DND-41 (cell line): Measurements from ENCODE around the gene PDE4D.
A peak's percentile ranks its signal among the peaks of the same experiment; 100 is the strongest.

ENCODE experiments used
- ATAC-seq: fragments of 200-7000 bp; cut with Tn5 transposase; 3 replicates; pipeline ENCODE4 v1.9.1; 2021; ENCODE audit warnings: low read depth; ENCODE audit not compliant: insufficient read depth
- DNase-seq: peaks from one replicate; pipeline ENCODE4 v3.0.0-alpha.2; 2020
- H2AFZ ChIP-seq: 2 replicates; pipeline ENCODE4 v1.6.0; 2012; ENCODE audit warnings: low read depth, low read length
- H3K27ac ChIP-seq: 2 replicates; pipeline ENCODE4 v1.5.1; 2012; ENCODE audit warnings: low read length, inconsistent platforms
- H3K27me3 ChIP-seq: fragments of 200-600 bp; sonication (generic); 2 replicates; pipeline ENCODE4 v1.6.0; 2012; ENCODE audit warnings: low read length, mild to moderate bottlenecking, inconsistent platforms; ENCODE audit not compliant: insufficient read depth, poor library complexity
- H3K36me3 ChIP-seq: 2 replicates; pipeline ENCODE4 v1.5.1; 2012; ENCODE audit warnings: low read length, inconsistent platforms; ENCODE audit not compliant: insufficient read depth
- H3K4me1 ChIP-seq: 2 replicates; pipeline ENCODE4 v1.5.1; 2012; ENCODE audit warnings: mild to moderate bottlenecking, low read length; ENCODE audit not compliant: insufficient read depth
- H3K4me2 ChIP-seq: 2 replicates; pipeline ENCODE4 v1.6.0; 2012; ENCODE audit warnings: mild to moderate bottlenecking, moderate library complexity, low read length, inconsistent platforms; ENCODE audit not compliant: insufficient read depth
- H3K4me3 ChIP-seq, 2 experiments: fragments of 200-600 bp in 1 of 2; shearing (Covaris generic) in 1 of 2; 2 replicates each; pipeline ENCODE4 v1.5.1; 2012 to 2016; ENCODE audit warnings: inconsistent platforms in 2 of 2, low read length in 2 of 2, mild to moderate bottlenecking in 2 of 2, low read depth in 1 of 2, moderate library complexity in 1 of 2
- H3K79me2 ChIP-seq: 2 replicates; pipeline ENCODE4 v1.6.0; 2012; ENCODE audit warnings: low read length, inconsistent platforms; ENCODE audit not compliant: insufficient read depth
- H3K9ac ChIP-seq: 2 replicates; pipeline ENCODE4 v1.6.0; 2012; ENCODE audit warnings: low read depth, mild to moderate bottlenecking, inconsistent platforms, low read length, moderate library complexity
- H3K9me3 ChIP-seq: 2 replicates; pipeline ENCODE4 v1.5.1; 2012; ENCODE audit warnings: low read length, moderate library complexity, mild to moderate bottlenecking, inconsistent platforms; ENCODE audit not compliant: insufficient read depth, severe bottlenecking
- H4K20me1 ChIP-seq: 2 replicates; pipeline ENCODE4 v1.6.0; 2012; ENCODE audit warnings: low read length; ENCODE audit not compliant: insufficient read depth
- CTCF ChIP-seq: IDR thresholded peaks from 2 replicates; pipeline ENCODE4 v1.5.1; 2012; ENCODE audit warnings: borderline replicate concordance, low read length, moderate library complexity, mild to moderate bottlenecking; ENCODE audit not compliant: poor library complexity, severe bottlenecking; ENCODE audit errors: extremely low read depth
- EZH2 ChIP-seq: IDR thresholded peaks from 3 replicates; pipeline ENCODE4 v1.6.1; 2012; ENCODE audit warnings: borderline replicate concordance, low read depth, mild to moderate bottlenecking, moderate library complexity, low read length, inconsistent platforms; ENCODE audit not compliant: severe bottlenecking

Gene PDE4D

GRCh38 chr5:59362438-59362837 lies 531.1 kb downstream of the PDE4D start:
- no peaks in the 10 kb centered on the region for H4K20me1 ChIP-seq
- H3K4me2 ChIP-seq, result no peak overlapping the region
- no peaks in the 10 kb centered on the region for H3K79me2 ChIP-seq
- no peak overlapping the region for H3K9ac ChIP-seq
- H3K9me3 ChIP-seq, result no peaks in the 10 kb centered on the region
- no peak overlapping the region for H2AFZ ChIP-seq
- no peaks in the 10 kb centered on the region for H3K4me1 ChIP-seq
- no peak overlapping the region for H3K27ac ChIP-seq
- ATAC-seq, result no peak
- TF ChIP-seq EZH2, result no peak
- TF ChIP-seq CTCF, result no peak
- no peak for DNase-seq
- no peak overlapping the region for H3K4me3 ChIP-seq
- H3K36me3 ChIP-seq, result no peaks in the 10 kb centered on the region
- peaks cover 4% of the 10 kb centered on the region for H3K27me3 ChIP-seq

GRCh38 chr5:59361454-59361853 lies 532.1 kb downstream of the PDE4D start:
- ATAC-seq, result no peak
- H3K36me3 ChIP-seq, result no peaks in the 10 kb centered on the region
- no peak for DNase-seq
- H3K79me2 ChIP-seq, result no peaks in the 10 kb centered on the region
- H4K20me1 ChIP-seq, result no peaks in the 10 kb centered on the region
- H3K4me2 ChIP-seq, result no peak overlapping the region
- H2AFZ ChIP-seq, result no peak overlapping the region
- no peak overlapping the region for H3K9ac ChIP-seq
- H3K4me1 ChIP-seq, result no peaks in the 10 kb centered on the region
- H3K4me3 ChIP-seq, result no peak overlapping the region
- H3K27me3 ChIP-seq, result peaks cover 4% of the 10 kb centered on the region
- H3K27ac ChIP-seq, result no peak overlapping the region
- H3K9me3 ChIP-seq, result no peaks in the 10 kb centered on the region
- TF ChIP-seq EZH2 (no peak), CTCF (no peak)

- peaks cover 4% of the 10 kb centered on the region for H3K27me3 ChIP-seq
- DNase-seq, result no peak
- no peaks in the 10 kb centered on the region for H4K20me1 ChIP-seq
- no peak overlapping the region for H3K4me3 ChIP-seq
- H2AFZ ChIP-seq, result no peak overlapping the region
- no peak overlapping the region for H3K27ac ChIP-seq
- H3K36me3 ChIP-seq, result no peaks in the 10 kb centered on the region
- H3K4me2 ChIP-seq, result no peak overlapping the region
- H3K4me1 ChIP-seq, result no peaks in the 10 kb centered on the region
- TF ChIP-seq EZH2 (no peak), CTCF (no peak)
- H3K9me3 ChIP-seq, result no peaks in the 10 kb centered on the region
- no peak overlapping the region for H3K9ac ChIP-seq
- no peak for ATAC-seq
- no peaks in the 10 kb centered on the region for H3K79me2 ChIP-seq
These were observed 533.4 kb downstream of the PDE4D start for GRCh38 chr5:59360130-59360555.

GRCh38 chr5:59358005-59358861 lies 535.3 kb downstream of the PDE4D start:
- Histone ChIP-seq H3K4me2 (no peak overlapping the region), H3K4me1 (no peaks in the 10 kb centered on the region), H3K36me3 (no peaks in the 10 kb centered on the region), H3K4me3 (no peak overlapping the region), H3K27ac (no peak overlapping the region), H3K9ac (no peak overlapping the region), H3K27me3 (no peaks in the 10 kb centered on the region), H3K79me2 (no peaks in the 10 kb centered on the region), H4K20me1 (no peaks in the 10 kb centered on the region), H3K9me3 (no peaks in the 10 kb centered on the region), H2AFZ (no peak overlapping the region)
- no peak for TF ChIP-seq EZH2
- TF ChIP-seq CTCF, result no peak
- DNase-seq (no peak), ATAC-seq (0 out of 3 replicates have a peak, but pooled peaks have one; percentile 39)
